GM23338 (cell line): ENCODE measurements around the gene ATP12A. TPM values are rescaled to one million over a fixed set of nuclear protein-coding genes. Genes with fewer than 3 reads are reported as not detected.

Source experiments
- ATAC-seq: fragments of 200-7000 bp; cut with Tn5 transposase; 3 replicates; pipeline ENCODE4 v1.9.1; 2020
- DNase-seq: peaks from one replicate; pipeline ENCODE4 v3.0.0-alpha.2; 2015; ENCODE audit warnings: low spot score
- H2AFZ ChIP-seq: fragments of 200-600 bp; sonication (generic); 2 replicates; pipeline ENCODE4 v1.8.0; 2016; ENCODE audit warnings: antibody characterized with exemption, mild to moderate bottlenecking, moderate library complexity
- H3F3A ChIP-seq: fragments of 200-600 bp; sonication (generic); replicated peaks from 2 replicates; pipeline ENCODE4 v1.8.0; 2017; ENCODE audit warnings: antibody characterized with exemption, mixed run types, low read depth
- H3K27ac ChIP-seq: fragments of 200-600 bp; sonication (generic); 2 replicates; pipeline ENCODE4 v1.6.1; 2016; ENCODE audit warnings: low read depth
- H3K27me3 ChIP-seq: fragments of 200-600 bp; sonication (generic); 2 replicates; pipeline ENCODE4 v1.8.0; 2016; ENCODE audit warnings: mild to moderate bottlenecking, mixed run types, moderate library complexity; ENCODE audit not compliant: insufficient read depth
- H3K36me3 ChIP-seq: fragments of 200-600 bp; sonication (generic); 2 replicates; pipeline ENCODE4 v1.8.0; 2016; ENCODE audit warnings: mild to moderate bottlenecking; ENCODE audit not compliant: insufficient read depth
- H3K4me1 ChIP-seq: fragments of 200-600 bp; sonication (generic); 2 replicates; pipeline ENCODE4 v1.8.0; 2016; ENCODE audit warnings: mild to moderate bottlenecking, moderate library complexity; ENCODE audit not compliant: insufficient read depth
- H3K4me2 ChIP-seq: fragments of 200-600 bp; sonication (generic); 2 replicates; pipeline ENCODE4 v1.7.1; 2017; ENCODE audit warnings: mixed run types
- H3K4me3 ChIP-seq: fragments of 200-600 bp; sonication (generic); 2 replicates; pipeline ENCODE4 v1.6.1; 2016; ENCODE audit warnings: mixed run types
- H3K79me2 ChIP-seq: fragments of 200-600 bp; sonication (generic); replicated peaks from 2 replicates; pipeline ENCODE4 v1.8.0; 2017; ENCODE audit warnings: mild to moderate bottlenecking; ENCODE audit not compliant: insufficient read depth
- H3K9me2 ChIP-seq: fragments of 200-600 bp; sonication (generic); 2 replicates; pipeline ENCODE4 v1.8.0; 2017; ENCODE audit not compliant: insufficient read depth
- H4K20me1 ChIP-seq: fragments of 200-600 bp; sonication (generic); replicated peaks from 2 replicates; pipeline ENCODE4 v1.8.0; 2017; ENCODE audit warnings: mild to moderate bottlenecking; ENCODE audit not compliant: insufficient read depth
- H3K27ac Mint-ChIP-seq: 2 replicates; pipeline ENCODE4 v1.8.0; 2020; ENCODE audit warnings: inconsistent platforms, mild to moderate bottlenecking, moderate library complexity, mixed read lengths
- H3K27me3 Mint-ChIP-seq: 3 replicates; pipeline ENCODE4 v1.8.0; 2022; ENCODE audit warnings: low read depth, mild to moderate bottlenecking, moderate library complexity, mixed read lengths, inconsistent platforms; ENCODE audit not compliant: insufficient read depth, poor library complexity
- H3K36me3 Mint-ChIP-seq: 3 replicates; pipeline ENCODE4 v1.8.0; 2021; ENCODE audit warnings: low read depth, mild to moderate bottlenecking, inconsistent platforms, moderate library complexity, mixed read lengths
- H3K4me1 Mint-ChIP-seq: 3 replicates; pipeline ENCODE4 v1.8.0; 2020; ENCODE audit warnings: mild to moderate bottlenecking, inconsistent platforms, mixed read lengths
- H3K4me3 Mint-ChIP-seq: 3 replicates; pipeline ENCODE4 v1.8.0; 2021; ENCODE audit warnings: moderate library complexity, mild to moderate bottlenecking, inconsistent platforms, mixed read lengths
- H3K9me3 Mint-ChIP-seq: 3 replicates; pipeline ENCODE4 v1.8.0; 2020; ENCODE audit warnings: moderate library complexity, mild to moderate bottlenecking, inconsistent platforms, mixed read lengths
- CREB1 ChIP-seq: fragments of 250-450 bp; sonication (Bioruptor Pico); IDR thresholded peaks from 2 replicates; pipeline ENCODE4 v1.5.0; 2020; ENCODE audit warnings: low read depth, mild to moderate bottlenecking, moderate library complexity
- CTCF ChIP-seq, 2 experiments: fragments of 200-600 bp in 1 of 2; sonication (generic) in 1 of 2; conservative IDR thresholded peaks; 2 replicates each; pipeline versions ENCODE4 v1.5.1 to v1.6.1; 2016 to 2017; ENCODE audit warnings: antibody characterized with exemption in 2 of 2, low read depth in 2 of 2, mild to moderate bottlenecking in 2 of 2, moderate library complexity in 1 of 2
- EZH2 ChIP-seq: fragments of 200-600 bp; sonication (generic); IDR thresholded peaks from one replicate; pipeline ENCODE4 v1.8.0; 2017; ENCODE audit warnings: antibody characterized with exemption, mild to moderate bottlenecking, low read depth; ENCODE audit not compliant: unreplicated experiment
- EZH2phosphoT487 ChIP-seq: fragments of 200-600 bp; sonication (generic); IDR thresholded peaks from one replicate; pipeline ENCODE4 v1.8.1; 2018; ENCODE audit warnings: antibody characterized with exemption; ENCODE audit not compliant: unreplicated experiment
- JUNB ChIP-seq: IDR thresholded peaks from one replicate; pipeline ENCODE4 v1.6.1; 2016; ENCODE audit warnings: antibody characterized with exemption; ENCODE audit not compliant: unreplicated experiment
- NANOG ChIP-seq: IDR thresholded peaks from 2 replicates; pipeline ENCODE4 v1.6.1; 2016; ENCODE audit warnings: antibody characterized with exemption, borderline replicate concordance
- POLR2AphosphoS5 ChIP-seq: IDR thresholded peaks from 2 replicates; pipeline ENCODE4 v1.6.1; 2016; ENCODE audit warnings: antibody characterized with exemption, low read depth
- REST ChIP-seq: IDR thresholded peaks from one replicate; pipeline ENCODE4 v1.6.1; 2018; ENCODE audit warnings: antibody characterized with exemption; ENCODE audit not compliant: unreplicated experiment
- STAT1 ChIP-seq: IDR thresholded peaks from one replicate; pipeline ENCODE4 v1.6.1; 2016; ENCODE audit warnings: antibody characterized with exemption; ENCODE audit not compliant: unreplicated experiment
- ZNF114 ChIP-seq: fragments of 250-450 bp; sonication (Bioruptor Pico); IDR thresholded peaks from 2 replicates; pipeline ENCODE4 v1.5.0; 2020; ENCODE audit warnings: mild to moderate bottlenecking, moderate library complexity
- ZNF331 ChIP-seq: fragments of 250-450 bp; sonication (Bioruptor Pico); IDR thresholded peaks from 2 replicates; pipeline ENCODE4 v1.5.0; 2020; ENCODE audit warnings: low read depth, mild to moderate bottlenecking, moderate library complexity
- polyA plus RNA-seq: library from polyadenylated mRNA; unstranded; fragments of >200 nt; fragmentation: Nextera tagmentation; extraction: Ambion mirVana; gene quantifications from 2 replicates; pipeline ENCODE4 v1.2.1, GENCODE V29; 2016
- total RNA-seq: library from RNA; depleted of rRNA; stranded (reverse); fragments of >200 nt; shearing (Covaris generic); gene quantifications from 2 replicates; pipeline ENCODE4 v1.2.3, GENCODE V29; 2014
- TF ChIP-seq, protein P1 (sequence below): IDR thresholded peaks from 2 replicates; pipeline ENCODE4 v1.6.1; 2016; ENCODE audit warnings: antibody characterized with exemption
- TF ChIP-seq, protein P2 (sequence below): fragments of 250-450 bp; sonication (Bioruptor Pico); IDR thresholded peaks from 2 replicates; pipeline ENCODE4 v1.5.0; 2020; ENCODE audit warnings: mild to moderate bottlenecking, moderate library complexity

The ATP12A gene
- total and polyA plus RNA-seq, 2 experiments from 2014 or later: 0.40 to 1.0 TPM

DNA sequence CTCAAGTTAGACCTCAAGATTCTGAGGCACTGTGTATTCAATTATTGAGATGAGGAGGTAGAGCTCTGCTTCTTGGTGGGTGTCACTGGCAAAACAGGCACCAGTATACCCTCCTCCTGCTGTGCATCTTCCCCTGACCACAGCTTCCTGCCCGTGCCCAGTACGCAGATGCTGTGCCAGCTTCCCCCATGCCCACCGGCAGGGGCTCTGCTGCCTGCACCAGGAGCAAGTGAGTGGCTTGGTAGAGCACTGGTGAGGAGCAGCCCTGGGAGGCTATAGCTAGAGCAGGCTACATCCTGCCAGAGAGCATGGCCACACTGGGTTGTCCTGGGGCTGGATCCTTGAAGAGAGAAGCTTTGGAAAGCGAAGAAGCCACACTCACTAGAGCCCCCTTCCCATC is 62.8 kb downstream of the ATP12A start:
- Histone ChIP-seq H3K36me3 (no peaks in the 10 kb centered on the region), H3F3A (no peaks in the 10 kb centered on the region), H3K4me3 (no peak overlapping the region), H3K27me3 (peaks cover 55% of the 10 kb centered on the region), H3K27ac (no peak overlapping the region), H3K4me2 (no peak overlapping the region), H3K9me2 (no peaks in the 10 kb centered on the region), H3K79me2 (no peaks in the 10 kb centered on the region), H4K20me1 (no peaks in the 10 kb centered on the region), H3K4me1 (peaks cover 1% of the 10 kb centered on the region), H2AFZ (no peak overlapping the region)
- H3K9me3 Mint-ChIP-seq: peaks cover 7% of the 10 kb centered on the region; the same call in 2 of the 3 replicates
- H3K27me3 Mint-ChIP-seq: peaks cover 54% of the 10 kb centered on the region
- TF ChIP-seq ZNF331 (CRISPR knock-in tag): no peak
- TF ChIP-seq, protein P1, sequence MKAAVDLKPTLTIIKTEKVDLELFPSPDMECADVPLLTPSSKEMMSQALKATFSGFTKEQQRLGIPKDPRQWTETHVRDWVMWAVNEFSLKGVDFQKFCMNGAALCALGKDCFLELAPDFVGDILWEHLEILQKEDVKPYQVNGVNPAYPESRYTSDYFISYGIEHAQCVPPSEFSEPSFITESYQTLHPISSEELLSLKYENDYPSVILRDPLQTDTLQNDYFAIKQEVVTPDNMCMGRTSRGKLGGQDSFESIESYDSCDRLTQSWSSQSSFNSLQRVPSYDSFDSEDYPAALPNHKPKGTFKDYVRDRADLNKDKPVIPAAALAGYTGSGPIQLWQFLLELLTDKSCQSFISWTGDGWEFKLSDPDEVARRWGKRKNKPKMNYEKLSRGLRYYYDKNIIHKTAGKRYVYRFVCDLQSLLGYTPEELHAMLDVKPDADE: no peak
- no peak for TF ChIP-seq CTCF (conservative IDR thresholded peaks at IDR 0.05; ENCODE audit: low read depth in 2 of 2)
- TF ChIP-seq ZNF114 (CRISPR knock-in tag): no peak
- no peak for TF ChIP-seq NANOG
- no peak for TF ChIP-seq STAT1
- TF ChIP-seq JUNB: no peak
- no peak for TF ChIP-seq EZH2
- TF ChIP-seq, protein P2, sequence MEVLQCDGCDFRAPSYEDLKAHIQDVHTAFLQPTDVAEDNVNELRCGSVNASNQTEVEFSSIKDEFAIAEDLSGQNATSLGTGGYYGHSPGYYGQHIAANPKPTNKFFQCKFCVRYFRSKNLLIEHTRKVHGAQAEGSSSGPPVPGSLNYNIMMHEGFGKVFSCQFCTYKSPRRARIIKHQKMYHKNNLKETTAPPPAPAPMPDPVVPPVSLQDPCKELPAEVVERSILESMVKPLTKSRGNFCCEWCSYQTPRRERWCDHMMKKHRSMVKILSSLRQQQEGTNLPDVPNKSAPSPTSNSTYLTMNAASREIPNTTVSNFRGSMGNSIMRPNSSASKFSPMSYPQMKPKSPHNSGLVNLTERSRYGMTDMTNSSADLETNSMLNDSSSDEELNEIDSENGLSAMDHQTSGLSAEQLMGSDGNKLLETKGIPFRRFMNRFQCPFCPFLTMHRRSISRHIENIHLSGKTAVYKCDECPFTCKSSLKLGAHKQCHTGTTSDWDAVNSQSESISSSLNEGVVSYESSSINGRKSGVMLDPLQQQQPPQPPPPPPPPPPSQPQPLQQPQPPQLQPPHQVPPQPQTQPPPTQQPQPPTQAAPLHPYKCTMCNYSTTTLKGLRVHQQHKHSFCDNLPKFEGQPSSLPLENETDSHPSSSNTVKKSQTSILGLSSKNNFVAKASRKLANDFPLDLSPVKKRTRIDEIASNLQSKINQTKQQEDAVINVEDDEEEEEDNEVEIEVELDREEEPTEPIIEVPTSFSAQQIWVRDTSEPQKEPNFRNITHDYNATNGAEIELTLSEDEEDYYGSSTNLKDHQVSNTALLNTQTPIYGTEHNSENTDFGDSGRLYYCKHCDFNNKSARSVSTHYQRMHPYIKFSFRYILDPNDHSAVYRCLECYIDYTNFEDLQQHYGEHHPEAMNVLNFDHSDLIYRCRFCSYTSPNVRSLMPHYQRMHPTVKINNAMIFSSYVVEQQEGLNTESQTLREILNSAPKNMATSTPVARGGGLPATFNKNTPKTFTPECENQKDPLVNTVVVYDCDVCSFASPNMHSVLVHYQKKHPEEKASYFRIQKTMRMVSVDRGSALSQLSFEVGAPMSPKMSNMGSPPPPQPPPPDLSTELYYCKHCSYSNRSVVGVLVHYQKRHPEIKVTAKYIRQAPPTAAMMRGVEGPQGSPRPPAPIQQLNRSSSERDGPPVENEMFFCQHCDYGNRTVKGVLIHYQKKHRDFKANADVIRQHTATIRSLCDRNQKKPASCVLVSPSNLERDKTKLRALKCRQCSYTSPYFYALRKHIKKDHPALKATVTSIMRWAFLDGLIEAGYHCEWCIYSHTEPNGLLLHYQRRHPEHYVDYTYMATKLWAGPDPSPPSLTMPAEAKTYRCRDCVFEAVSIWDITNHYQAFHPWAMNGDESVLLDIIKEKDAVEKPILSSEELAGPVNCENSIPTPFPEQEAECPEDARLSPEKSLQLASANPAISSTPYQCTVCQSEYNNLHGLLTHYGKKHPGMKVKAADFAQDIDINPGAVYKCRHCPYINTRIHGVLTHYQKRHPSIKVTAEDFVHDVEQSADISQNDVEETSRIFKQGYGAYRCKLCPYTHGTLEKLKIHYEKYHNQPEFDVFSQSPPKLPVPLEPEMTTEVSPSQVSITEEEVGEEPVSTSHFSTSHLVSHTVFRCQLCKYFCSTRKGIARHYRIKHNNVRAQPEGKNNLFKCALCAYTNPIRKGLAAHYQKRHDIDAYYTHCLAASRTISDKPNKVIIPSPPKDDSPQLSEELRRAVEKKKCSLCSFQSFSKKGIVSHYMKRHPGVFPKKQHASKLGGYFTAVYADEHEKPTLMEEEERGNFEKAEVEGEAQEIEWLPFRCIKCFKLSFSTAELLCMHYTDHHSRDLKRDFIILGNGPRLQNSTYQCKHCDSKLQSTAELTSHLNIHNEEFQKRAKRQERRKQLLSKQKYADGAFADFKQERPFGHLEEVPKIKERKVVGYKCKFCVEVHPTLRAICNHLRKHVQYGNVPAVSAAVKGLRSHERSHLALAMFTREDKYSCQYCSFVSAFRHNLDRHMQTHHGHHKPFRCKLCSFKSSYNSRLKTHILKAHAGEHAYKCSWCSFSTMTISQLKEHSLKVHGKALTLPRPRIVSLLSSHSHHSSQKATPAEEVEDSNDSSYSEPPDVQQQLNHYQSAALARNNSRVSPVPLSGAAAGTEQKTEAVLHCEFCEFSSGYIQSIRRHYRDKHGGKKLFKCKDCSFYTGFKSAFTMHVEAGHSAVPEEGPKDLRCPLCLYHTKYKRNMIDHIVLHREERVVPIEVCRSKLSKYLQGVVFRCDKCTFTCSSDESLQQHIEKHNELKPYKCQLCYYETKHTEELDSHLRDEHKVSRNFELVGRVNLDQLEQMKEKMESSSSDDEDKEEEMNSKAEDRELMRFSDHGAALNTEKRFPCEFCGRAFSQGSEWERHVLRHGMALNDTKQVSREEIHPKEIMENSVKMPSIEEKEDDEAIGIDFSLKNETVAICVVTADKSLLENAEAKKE (CRISPR knock-in tag): no peak
- no peak for TF ChIP-seq POLR2AphosphoS5
- TF ChIP-seq CREB1: no peak
- TF ChIP-seq EZH2phosphoT487: no peak
- TF ChIP-seq REST: no peak
- H3K36me3 Mint-ChIP-seq: no peaks in the 10 kb centered on the region
- no peak overlapping the region for H3K27ac Mint-ChIP-seq
- H3K4me1 Mint-ChIP-seq: peaks cover 22% of the 10 kb centered on the region
- DNase-seq: no peak
- no peak overlapping the region for H3K4me3 Mint-ChIP-seq
- no peak for ATAC-seq
